Motor neuron (in vitro differentiated cells): ENCODE measurements around the gene ARHGEF7. TPM values are rescaled to one million over a fixed set of nuclear protein-coding genes. Genes with fewer than 3 reads are reported as not detected.
"Not testable (repeated sequence)": the region's sequence is repeated elsewhere in the genome, so short reads cannot be mapped to it uniquely, and the experiment has no call there.

Experiments used
- ATAC-seq, 8 experiments: fragments of 200-7000 bp; cut with Tn5 transposase; replicated peaks in 6 of 8; 2 replicates each; pipeline ENCODE4 v1.8.0; 2021; ENCODE audit warnings: mild to moderate bottlenecking in 8 of 8, moderate library complexity in 8 of 8
- H3K27ac ChIP-seq, 2 donors: fragments of 250-450 bp; sonication (Bioruptor Pico); 2 replicates each; pipeline ENCODE4 v1.9.0; 2021; ENCODE audit warnings: antibody characterized with exemption in 2 of 2, mild to moderate bottlenecking in 2 of 2, moderate library complexity in 1 of 2
- H3K4me1 ChIP-seq, 2 donors: fragments of 250-450 bp; sonication (Bioruptor Pico); replicated peaks in 1 of 2; 2 replicates each; pipeline ENCODE4 v1.6.1; 2021; ENCODE audit warnings: antibody characterized with exemption in 2 of 2, mild to moderate bottlenecking in 2 of 2, moderate library complexity in 1 of 2
- H3K4me3 ChIP-seq, 5 donors: fragments of 250-450 bp; sonication (Bioruptor Pico); 2 replicates each; pipeline ENCODE4 v1.9.0; 2021; ENCODE audit warnings: antibody characterized with exemption in 5 of 5, mild to moderate bottlenecking in 5 of 5, moderate library complexity in 4 of 5
- WGBS, 10 experiments: fragments of 450-650 bp; shearing (Covaris generic); methylation state at CpG; one replicate each; pipeline ENCODE4 v1.0.0; 2022; 5-methylcytosine and 5-hydroxymethylcytosine counted together
- in situ Hi-C, 9 experiments: fragments of 400-800 bp; cut with MboI; loops; one replicate each; pipeline ENCODE4 v1.15.0; 2021; ENCODE audit warnings: low sequenced_read_pairs in 9 of 9, low pct_unique_long_range_greater_than_20kb in 2 of 9; ENCODE audit not compliant: unreplicated experiment in 9 of 9
- total RNA-seq, 8 experiments: library from RNA; unstranded; fragments of 300-600 nt; gene quantifications; 2 replicates each; pipeline versions ENCODE4 v1.2.3 to v1.2.4, GENCODE V29; 2022

ARHGEF7 gene
- total RNA-seq, 8 experiments from 2014 or later = 27.9 to 56.9 (median 50.5) TPM

GRCh38 chr13:111082769-111083168 is 32.3 kb upstream of the ARHGEF7 start:
- not testable (repeated sequence) for H3K27ac ChIP-seq, ATAC-seq, H3K4me1 ChIP-seq, H3K4me3 ChIP-seq
- WGBS, 10 experiments = 45 to 100% (median 88%) methylated on average over 1 to 8 of the region's 14 CpGs; no CpG with 5 or more reads in 4 of the 10 experiments
- in situ Hi-C loops = loop anchor here in 1 of 9 experiments (25.0 kb wide), 1 partner anchor 130 kb away; no protein-coding TSS in a partner anchor

DNA sequence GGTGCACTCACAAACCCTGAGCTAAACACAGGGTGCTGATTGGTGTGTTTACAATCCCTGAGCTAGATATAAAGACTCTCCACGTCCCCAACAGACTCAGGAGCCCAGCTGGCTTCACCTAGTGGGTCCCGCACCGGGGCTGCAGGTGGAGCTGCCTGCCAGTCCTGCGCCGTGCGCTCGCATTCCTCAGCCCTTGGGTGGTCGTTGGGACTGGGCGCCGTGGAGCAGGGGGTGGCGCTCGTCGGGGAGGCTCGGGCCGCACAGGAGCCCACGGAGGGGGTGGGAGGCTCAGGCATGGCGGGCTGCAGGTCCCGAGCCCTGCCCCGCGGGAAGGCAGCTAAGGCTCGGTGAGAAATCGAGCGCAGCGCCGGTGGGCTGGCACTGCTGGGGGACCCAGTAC is 31.4 kb upstream of the ARHGEF7 start:
- in situ Hi-C loops = loop anchor here in 1 of 9 experiments (25.0 kb wide), 1 partner anchor 129 kb away; no protein-coding TSS in a partner anchor
- no CpG with 5 or more reads among the region's 25 CpGs for WGBS, 10 experiments
- not testable (repeated sequence) for ATAC-seq, H3K27ac ChIP-seq, H3K4me1 ChIP-seq, H3K4me3 ChIP-seq

GRCh38 chr13:111090169-111090568 is 24.9 kb upstream of the ARHGEF7 start:
- no peak for ATAC-seq
- 0 to 100% (median 76%) methylated on average over 1 to 7 of the region's 7 CpGs for WGBS, 10 experiments
- Histone ChIP-seq H3K4me1 (no peaks in the 10 kb centered on the region), H3K27ac (no peak overlapping the region), H3K4me3 (no peak overlapping the region)
- in situ Hi-C loops = loop anchor here in 1 of 9 experiments (25.0 kb wide), 1 partner anchor 122 kb away; no protein-coding TSS in a partner anchor

DNA sequence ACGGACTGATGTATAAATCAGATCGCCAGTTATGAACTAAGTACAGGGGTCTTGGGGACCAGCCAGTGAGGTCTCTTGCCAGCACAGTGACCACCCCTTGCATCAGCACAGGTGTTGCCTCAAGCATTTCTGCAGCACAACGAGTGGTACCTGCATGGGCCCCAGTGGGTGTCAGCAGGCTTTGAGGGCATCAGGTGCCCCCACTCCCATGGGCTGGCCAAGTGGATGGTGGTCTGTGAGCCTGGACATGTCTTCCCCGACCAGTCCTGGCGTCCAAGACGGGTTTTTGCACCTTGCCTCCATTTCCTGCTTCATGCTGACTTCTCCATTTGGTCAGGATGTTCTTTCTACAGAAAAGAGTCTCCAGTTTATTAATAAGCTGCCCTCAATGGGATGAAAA is 22.4 kb upstream of the ARHGEF7 start:
- Histone ChIP-seq H3K27ac (no peak overlapping the region), H3K4me1 (no peaks in the 10 kb centered on the region), H3K4me3 (no peak overlapping the region)
- in situ Hi-C loops = loop anchor here in 1 of 9 experiments (25.0 kb wide), 1 partner anchor 120 kb away; no protein-coding TSS in a partner anchor
- 45 to 80% (median 67%) methylated on average over 1 to 6 of the region's 6 CpGs; no CpG with 5 or more reads in 6 of the 10 experiments for WGBS, 10 experiments
- ATAC-seq = no peak

DNA sequence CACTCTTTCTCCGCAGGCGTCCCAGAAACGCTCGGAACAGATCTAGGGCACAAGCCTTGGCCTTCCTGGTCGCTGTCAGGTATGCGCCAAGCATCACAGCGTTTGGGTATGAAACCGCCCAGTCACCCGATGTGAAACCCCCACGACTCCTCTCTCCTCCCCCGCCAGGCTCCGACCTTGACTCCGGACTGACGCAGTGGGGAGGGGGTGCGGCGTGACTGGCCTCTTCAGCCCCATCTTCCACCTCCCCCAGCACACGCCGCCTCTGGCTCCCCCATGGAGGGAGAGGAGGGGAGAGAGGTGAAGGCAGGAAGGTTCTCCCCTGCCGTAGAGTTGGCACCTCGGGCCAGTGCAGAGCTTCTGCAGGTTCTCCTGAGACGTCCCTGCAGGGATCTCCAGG is 22.0 kb upstream of the ARHGEF7 start:
- Histone ChIP-seq H3K4me3 (no peak overlapping the region), H3K4me1 (no peaks in the 10 kb centered on the region), H3K27ac (no peak overlapping the region)
- WGBS, 10 experiments = 70 to 90% (median 80%) methylated on average over 1 to 14 of the region's 21 CpGs; no CpG with 5 or more reads in 5 of the 10 experiments
- in situ Hi-C loops = loop anchor here in 1 of 9 experiments (25.0 kb wide), 1 partner anchor 119 kb away; no protein-coding TSS in a partner anchor
- no peak for ATAC-seq

GRCh38 chr13:111093634-111094033 is 21.5 kb upstream of the ARHGEF7 start:
- Histone ChIP-seq H3K4me1 (no peaks in the 10 kb centered on the region), H3K4me3 (no peak overlapping the region), H3K27ac (no peak overlapping the region)
- in situ Hi-C loops = loop anchor here in 1 of 9 experiments (25.0 kb wide), 1 partner anchor 119 kb away; no protein-coding TSS in a partner anchor
- no peak for ATAC-seq
- 44 to 84% (median 69%) methylated on average over 2 to 3 of the region's 9 CpGs; no CpG with 5 or more reads in 7 of the 10 experiments for WGBS, 10 experiments

DNA sequence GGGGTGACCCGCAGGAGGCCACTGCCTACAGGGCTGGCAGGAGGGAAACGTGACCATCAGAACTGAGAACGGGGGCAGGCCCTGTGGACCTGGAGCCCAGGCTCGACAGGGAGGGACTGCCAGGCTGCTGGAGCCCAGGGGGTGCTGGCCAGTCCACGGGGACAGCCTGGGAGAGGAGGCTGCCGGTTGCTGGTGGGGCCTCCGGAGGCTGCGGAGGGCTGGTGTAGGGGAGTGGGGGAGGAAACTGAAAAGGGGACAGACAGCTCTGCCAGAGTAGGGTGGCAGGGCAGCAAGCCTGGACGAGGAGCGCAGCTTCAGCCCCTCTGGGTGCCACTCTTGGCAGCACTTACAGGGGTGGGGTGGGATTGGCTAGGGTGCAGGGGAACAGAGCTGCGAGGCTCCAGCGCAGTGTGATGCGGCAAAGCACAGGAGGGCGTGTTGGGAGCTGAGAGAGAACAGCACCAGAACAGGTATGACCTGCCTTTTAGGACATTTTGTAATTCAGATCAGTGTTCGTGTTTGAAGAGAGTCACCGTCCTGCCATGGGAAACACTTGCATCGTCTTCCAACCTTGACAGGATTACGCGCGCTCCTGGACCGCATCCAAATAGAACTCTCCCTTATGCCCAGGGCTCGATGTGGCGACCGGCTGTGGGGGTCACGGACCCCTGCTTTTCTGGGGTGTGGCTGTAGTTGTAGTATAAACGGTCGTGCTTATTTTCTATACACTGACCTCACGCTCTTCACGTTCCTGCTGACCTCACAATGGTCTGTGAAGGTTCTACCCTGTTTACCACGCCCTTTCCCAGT is 19.9 kb upstream of the ARHGEF7 start:
- Histone ChIP-seq H3K27ac (no peak overlapping the region), H3K4me1 (no peaks in the 10 kb centered on the region), H3K4me3 (no peak overlapping the region)
- ATAC-seq = peak in 1 of 8 experiments; percentile 48
- WGBS, 10 experiments = 55 to 100% (median 76%) methylated on average over 2 to 10 of the region's 30 CpGs; no CpG with 5 or more reads in 1 of the 10 experiments
- in situ Hi-C loops = loop anchor here in 1 of 9 experiments (25.0 kb wide), 1 partner anchor 117 kb away; no protein-coding TSS in a partner anchor

DNA sequence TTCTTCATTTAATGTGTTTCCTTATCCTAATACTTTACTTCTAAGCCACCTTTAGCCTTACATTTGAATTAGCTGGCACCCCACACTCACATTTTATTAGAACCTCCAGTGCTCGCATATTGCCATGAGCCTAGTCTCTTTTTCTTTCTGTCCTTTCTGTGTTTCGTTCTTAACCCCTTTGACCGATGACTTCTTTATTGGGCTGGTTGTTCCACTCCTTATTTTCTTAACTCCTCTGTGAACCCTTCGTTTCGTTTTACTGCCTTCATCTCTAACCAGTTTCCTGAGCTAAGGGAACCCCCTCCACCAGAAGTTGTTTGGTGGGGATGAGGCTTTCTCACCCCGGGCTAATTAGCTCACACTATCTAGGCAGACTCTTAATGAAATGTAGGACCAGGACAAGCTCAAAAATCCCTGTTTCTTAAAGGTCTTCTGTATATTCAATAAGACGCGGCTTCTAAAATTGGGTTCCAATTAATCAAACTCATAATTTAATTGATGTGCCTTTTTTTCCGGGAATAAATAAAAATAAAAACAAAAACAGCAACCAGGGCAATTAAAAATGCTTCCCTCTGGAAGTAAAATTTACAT is 19.1 kb upstream of the ARHGEF7 start:
- WGBS, 10 experiments = 22 to 85% (median 71%) methylated on average over 2 to 9 of the region's 9 CpGs
- H3K4me3 ChIP-seq = no peak overlapping the region
- H3K4me1 ChIP-seq = no peaks in the 10 kb centered on the region
- in situ Hi-C loops = loop anchor here in 1 of 9 experiments (25.0 kb wide), 1 partner anchor 116 kb away; no protein-coding TSS in a partner anchor
- H3K27ac ChIP-seq = no peak overlapping the region
- no peak for ATAC-seq

- Histone ChIP-seq H3K4me1 (no peaks in the 10 kb centered on the region), H3K27ac (no peak overlapping the region), H3K4me3 (no peak overlapping the region)
- peak in 2 of 8 experiments; percentile 73 to 83 for ATAC-seq
- in situ Hi-C loops = loop anchor here in 1 of 9 experiments (25.0 kb wide), 1 partner anchor 113 kb away; no protein-coding TSS in a partner anchor
- WGBS, 10 experiments = 0 to 80% (median 33%) methylated on average over 1 of the region's 1 CpG; no CpG with 5 or more reads in 3 of the 10 experiments
These were observed 15.8 kb upstream of the ARHGEF7 start for GRCh38 chr13:111099290-111099689.

DNA sequence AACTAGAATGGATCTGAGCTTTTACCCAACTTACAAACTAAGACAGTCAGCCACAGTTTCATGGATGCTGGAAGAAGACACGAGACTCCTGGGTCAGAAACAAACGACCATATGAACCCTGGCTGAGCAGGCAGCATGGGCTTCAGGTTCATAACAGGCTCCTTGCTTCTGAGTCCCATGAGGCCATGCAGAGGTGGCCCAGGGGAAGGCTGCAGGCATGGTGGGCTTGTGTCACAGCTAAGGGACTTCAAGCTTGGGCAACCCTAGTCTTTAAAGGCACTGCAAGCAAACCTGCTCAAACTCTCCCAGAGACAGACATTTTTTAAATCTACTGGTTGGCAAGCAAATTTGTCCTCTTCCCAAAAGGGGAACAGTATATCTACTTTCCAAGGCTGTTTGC is 5.1 kb upstream of the ARHGEF7 start:
- 0 to 67% (median 34%) methylated on average over 1 to 2 of the region's 2 CpGs; no CpG with 5 or more reads in 2 of the 10 experiments for WGBS, 10 experiments
- no peak for ATAC-seq
- no peak overlapping the region for H3K27ac ChIP-seq
- H3K4me3 ChIP-seq = no peak overlapping the region
- in situ Hi-C loops = no loop called here
- peaks cover 0 to 9% of the 10 kb centered on the region in 2 donors for H3K4me1 ChIP-seq

DNA sequence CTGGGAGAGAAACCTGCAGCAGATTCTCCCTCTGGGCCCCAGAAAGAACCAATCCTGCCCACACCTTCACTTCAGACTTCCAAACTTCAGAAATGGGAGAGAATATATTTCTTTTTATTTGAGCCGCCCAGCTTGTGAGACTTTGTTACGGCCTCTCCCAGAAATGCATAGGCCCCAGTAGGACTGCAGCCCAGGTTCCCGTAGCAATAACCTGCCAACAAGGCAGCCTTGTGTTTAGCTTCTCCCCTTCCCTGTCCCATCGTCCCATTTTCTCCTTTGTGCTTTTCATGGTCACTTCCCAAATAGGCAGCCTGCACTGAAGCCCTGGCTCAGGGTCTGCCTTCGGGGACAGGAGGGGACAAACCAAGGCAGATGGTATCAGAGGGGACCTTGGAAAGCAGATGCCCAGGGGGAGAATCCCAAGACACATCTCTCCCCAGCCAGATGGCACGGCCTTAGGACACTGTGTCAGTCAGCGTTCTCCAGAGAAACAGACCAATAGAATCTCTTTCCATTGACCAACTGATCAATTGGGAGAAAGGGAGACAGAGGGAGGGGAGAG is 3.7 kb upstream of the ARHGEF7 start:
- 0 to 84% (median 50%) methylated on average over 1 to 7 of the region's 7 CpGs; no CpG with 5 or more reads in 4 of the 10 experiments for WGBS, 10 experiments
- in situ Hi-C loops = no loop called here
- no peak overlapping the region for H3K27ac ChIP-seq
- H3K4me3 ChIP-seq = no peak overlapping the region
- peaks cover 0 to 9% of the 10 kb centered on the region in 2 donors for H3K4me1 ChIP-seq
- ATAC-seq = no peak

DNA sequence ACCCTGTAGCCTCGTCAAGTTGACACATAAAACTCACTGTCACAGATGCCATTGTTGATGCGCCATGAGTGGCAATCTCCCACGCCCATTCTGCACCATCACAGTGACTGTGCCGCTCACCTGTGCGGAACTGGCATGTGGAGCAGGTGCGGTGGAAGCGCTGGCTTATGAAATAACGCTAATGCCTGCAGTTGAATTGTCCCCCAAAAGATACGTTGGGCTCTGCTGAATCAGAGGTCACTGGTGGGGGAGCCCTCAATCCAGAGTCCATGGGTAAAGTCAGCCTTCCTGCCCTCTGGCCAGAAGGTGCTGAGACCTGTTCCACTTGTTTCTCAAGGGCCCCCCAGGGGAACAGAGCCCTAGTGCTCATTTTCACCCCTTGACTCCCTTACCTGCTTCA is 2.9 kb upstream of the ARHGEF7 start:
- 60 to 100% (median 90%) methylated on average over 1 to 8 of the region's 9 CpGs; no CpG with 5 or more reads in 4 of the 10 experiments for WGBS, 10 experiments
- H3K4me3 ChIP-seq = no peak overlapping the region
- peaks cover 0 to 17% of the 10 kb centered on the region in 2 donors for H3K4me1 ChIP-seq
- in situ Hi-C loops = no loop called here
- ATAC-seq = no peak
- no peak overlapping the region for H3K27ac ChIP-seq
